GM19438 (cell line): ENCODE results near the gene SLC25A4.
"Not testable (repeated sequence)": the region's sequence is repeated elsewhere in the genome, so short reads cannot be mapped to it uniquely, and the experiment has no call there.

Experiments
- ATAC-seq: cut with Tn5 transposase; IDR thresholded peaks from one replicate; pipeline ENCODE4 v1.9.1; 2021; ENCODE audit warnings: low read depth; ENCODE audit not compliant: unreplicated experiment

The SLC25A4 gene

GRCh38 chr4:185171373-185172071 is 28.5 kb downstream of the SLC25A4 start:
- peak; percentile 84 for ATAC-seq

GRCh38 chr4:185179488-185179887 is 36.4 kb downstream of the SLC25A4 start:
- ATAC-seq = no peak

GRCh38 chr4:185182239-185182638 is 39.2 kb downstream of the SLC25A4 start:
- ATAC-seq = no peak

- no peak for ATAC-seq
Observed at GRCh38 chr4:185183622-185184281, 40.7 kb downstream of the SLC25A4 start.

GRCh38 chr4:185186769-185187168 is 43.7 kb downstream of the SLC25A4 start:
- ATAC-seq = no peak

GRCh38 chr4:185189606-185190305 is 46.7 kb downstream of the SLC25A4 start:
- ATAC-seq = no peak

GRCh38 chr4:185190306-185190856 is 47.3 kb downstream of the SLC25A4 start:
- ATAC-seq = no peak

GRCh38 chr4:185192059-185192458 is 49.0 kb downstream of the SLC25A4 start:
- ATAC-seq = peak; percentile 97

GRCh38 chr4:185194924-185195888 is 52.1 kb downstream of the SLC25A4 start:
- no peak for ATAC-seq

- no peak for ATAC-seq
Observed at GRCh38 chr4:185196437-185196836, 53.4 kb downstream of the SLC25A4 start.

GRCh38 chr4:185198189-185198588 is 55.1 kb downstream of the SLC25A4 start:
- not testable (repeated sequence) for ATAC-seq
